ENCODE results near the gene CYP27C1. TPM values are rescaled to one million over a fixed set of nuclear protein-coding genes. Genes with fewer than 3 reads are reported as not detected.
"Not testable (repeated sequence)": the region's sequence is repeated elsewhere in the genome, so short reads cannot be mapped to it uniquely, and the experiment has no call there.

Gene CYP27C1
- total and polyA plus RNA-seq, 2 donors (not counting 1 experiment from before 2014, with no cell fraction given) = 0.07 TPM; not detected in 1

DNA sequence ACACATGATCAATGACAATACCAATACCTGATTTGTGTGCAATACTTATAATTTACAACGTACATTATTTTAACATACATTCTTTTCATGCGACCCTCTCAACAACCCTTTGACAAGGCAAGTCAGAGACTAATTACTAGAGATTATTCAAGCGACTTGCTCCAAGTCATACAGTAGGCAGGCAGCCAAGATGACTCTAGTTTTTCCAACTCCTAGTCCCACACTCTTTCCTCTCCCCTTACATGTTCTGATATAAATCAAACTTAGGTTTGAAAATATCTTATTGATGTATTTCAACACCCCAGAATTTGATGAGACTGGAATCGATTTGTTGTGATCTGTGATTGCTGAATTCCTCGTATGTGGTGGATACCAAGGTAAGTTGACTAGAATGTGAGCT is 8.0 kb upstream of the CYP27C1 start:
- Histone ChIP-seq H3K9me3 (ENCODE audit: control insufficient read depth, insufficient read depth, low read depth, low read length) (no peaks in the 10 kb centered on the region), H2AFZ (ENCODE audit: low read length) (no peak overlapping the region), H3K36me3 (ENCODE audit: control insufficient read depth, insufficient read depth, low read length) (no peaks in the 10 kb centered on the region), H3K27ac (ENCODE audit: insufficient read depth, low read length) (no peak overlapping the region), H3K79me2 (ENCODE audit: control insufficient read depth, insufficient read depth, low read length) (no peaks in the 10 kb centered on the region), H3K4me1 (ENCODE audit: control insufficient read depth, extremely low read depth, insufficient read depth, low read length) (peaks cover 4% of the 10 kb centered on the region), H3K9ac (ENCODE audit: insufficient read depth, low read length) (no peak overlapping the region), H3K4me2 (ENCODE audit: extremely low read depth, insufficient read depth, low read length) (no peak overlapping the region), H3K4me3 (replicated peaks in 1 of 4; ENCODE audit: control extremely low read depth in 1 of 4, insufficient read depth in 1 of 4, low read depth in 3 of 4, low read length in 4 of 4) (no peak overlapping the region), H3K27me3 (ENCODE audit: control insufficient read depth, insufficient read depth, low read length) (peaks cover 16% of the 10 kb centered on the region), H4K20me1 (ENCODE audit: control insufficient read depth, extremely low read depth, insufficient read depth, low read length) (no peaks in the 10 kb centered on the region)
- DNase-seq (ENCODE audit: low read depth in 2 of 2) = peak in 1 of 2 donors; percentile 76
- TF ChIP-seq EZH2 (IDR thresholded peaks at IDR 0.05; ENCODE audit: low read length, missing control alignments) = no peak
- TF ChIP-seq, protein P1, sequence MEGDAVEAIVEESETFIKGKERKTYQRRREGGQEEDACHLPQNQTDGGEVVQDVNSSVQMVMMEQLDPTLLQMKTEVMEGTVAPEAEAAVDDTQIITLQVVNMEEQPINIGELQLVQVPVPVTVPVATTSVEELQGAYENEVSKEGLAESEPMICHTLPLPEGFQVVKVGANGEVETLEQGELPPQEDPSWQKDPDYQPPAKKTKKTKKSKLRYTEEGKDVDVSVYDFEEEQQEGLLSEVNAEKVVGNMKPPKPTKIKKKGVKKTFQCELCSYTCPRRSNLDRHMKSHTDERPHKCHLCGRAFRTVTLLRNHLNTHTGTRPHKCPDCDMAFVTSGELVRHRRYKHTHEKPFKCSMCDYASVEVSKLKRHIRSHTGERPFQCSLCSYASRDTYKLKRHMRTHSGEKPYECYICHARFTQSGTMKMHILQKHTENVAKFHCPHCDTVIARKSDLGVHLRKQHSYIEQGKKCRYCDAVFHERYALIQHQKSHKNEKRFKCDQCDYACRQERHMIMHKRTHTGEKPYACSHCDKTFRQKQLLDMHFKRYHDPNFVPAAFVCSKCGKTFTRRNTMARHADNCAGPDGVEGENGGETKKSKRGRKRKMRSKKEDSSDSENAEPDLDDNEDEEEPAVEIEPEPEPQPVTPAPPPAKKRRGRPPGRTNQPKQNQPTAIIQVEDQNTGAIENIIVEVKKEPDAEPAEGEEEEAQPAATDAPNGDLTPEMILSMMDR (conservative IDR thresholded peaks at IDR 0.05 in 1 of 2, IDR thresholded peaks at IDR 0.05 in 1 of 2; ENCODE audit: low read depth in 1 of 2, low read length in 2 of 2) = no peak

DNA sequence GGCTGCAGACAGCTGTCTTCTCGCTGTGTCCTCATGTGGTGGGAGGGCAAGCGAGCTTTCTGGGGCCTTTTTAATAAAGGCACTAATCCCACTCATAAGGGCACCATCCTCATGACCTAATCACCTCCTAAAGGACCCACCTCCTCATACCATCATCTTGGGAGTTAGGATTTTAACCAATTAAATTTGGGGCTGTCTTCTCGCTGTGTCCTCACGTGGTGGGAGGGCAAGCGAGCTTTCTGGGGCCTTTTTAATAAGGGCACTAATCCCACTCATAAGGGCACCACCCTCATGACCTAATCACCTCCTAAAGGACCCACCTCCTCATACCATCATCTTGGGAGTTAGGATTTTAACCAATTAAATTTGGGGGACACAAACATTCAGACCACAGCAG is 7.2 kb upstream of the CYP27C1 start:
- peaks cover 14% of the 10 kb centered on the region for H3K27me3 ChIP-seq (ENCODE audit: control insufficient read depth, insufficient read depth, low read length)
- H3K9me3 ChIP-seq (ENCODE audit: control insufficient read depth, insufficient read depth, low read depth, low read length); H3K4me1 ChIP-seq (ENCODE audit: control insufficient read depth, extremely low read depth, insufficient read depth, low read length); H3K4me3 ChIP-seq (replicated peaks in 1 of 4; ENCODE audit: control extremely low read depth in 1 of 4, insufficient read depth in 1 of 4, low read depth in 3 of 4, low read length in 4 of 4); H4K20me1 ChIP-seq (ENCODE audit: control insufficient read depth, extremely low read depth, insufficient read depth, low read length); H3K4me2 ChIP-seq (ENCODE audit: extremely low read depth, insufficient read depth, low read length); H3K9ac ChIP-seq (ENCODE audit: insufficient read depth, low read length); DNase-seq (ENCODE audit: low read depth in 2 of 2); H3K79me2 ChIP-seq (ENCODE audit: control insufficient read depth, insufficient read depth, low read length); H2AFZ ChIP-seq (ENCODE audit: low read length); H3K27ac ChIP-seq (ENCODE audit: insufficient read depth, low read length); H3K36me3 ChIP-seq (ENCODE audit: control insufficient read depth, insufficient read depth, low read length): not testable (repeated sequence)

DNA sequence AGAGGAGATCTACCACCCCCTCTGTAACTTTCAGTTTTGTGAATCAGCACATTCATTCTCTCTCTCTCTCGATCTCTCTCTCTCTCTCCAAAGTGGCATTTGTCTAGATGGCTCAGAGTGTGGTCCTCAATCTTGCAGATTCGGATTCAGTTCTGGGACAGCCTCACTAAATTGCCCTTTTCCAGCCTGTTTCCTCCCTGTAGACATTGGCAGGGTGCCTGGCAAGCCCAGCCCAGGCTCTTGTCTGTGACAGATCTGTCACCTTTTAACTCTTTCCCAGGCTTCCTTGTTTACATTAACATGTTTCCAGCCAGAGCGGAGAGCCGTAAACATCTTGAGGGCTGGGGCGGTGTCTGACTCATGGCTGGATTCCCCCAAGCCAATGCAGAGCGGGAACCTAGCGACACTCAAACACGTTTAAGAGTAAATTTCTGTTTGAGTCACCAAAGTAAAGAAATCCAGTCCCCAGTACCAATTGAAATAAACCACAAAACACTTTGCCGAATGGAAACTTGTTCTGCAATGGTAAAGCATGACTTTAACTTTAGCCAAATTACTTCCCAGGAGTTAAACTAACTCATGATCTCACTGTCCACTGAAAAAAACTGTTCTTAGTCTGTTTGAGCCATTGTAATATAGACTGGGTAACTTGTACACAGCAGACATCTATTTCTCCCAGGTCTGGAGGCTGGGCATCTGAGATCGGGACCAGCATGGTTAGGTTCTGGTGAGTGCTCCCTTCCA is 6.6 kb upstream of the CYP27C1 start:
- no peaks in the 10 kb centered on the region for H3K9me3 ChIP-seq (ENCODE audit: control insufficient read depth, insufficient read depth, low read depth, low read length)
- peak overlapping the region in 3 of 4 experiments; percentile 6 to 30 (median 10) for H3K4me3 ChIP-seq (replicated peaks in 1 of 4; ENCODE audit: control extremely low read depth in 1 of 4, insufficient read depth in 1 of 4, low read depth in 3 of 4, low read length in 4 of 4)
- no peak overlapping the region for H2AFZ ChIP-seq (ENCODE audit: low read length)
- TF ChIP-seq EZH2 (IDR thresholded peaks at IDR 0.05; ENCODE audit: low read length, missing control alignments) = no peak
- TF ChIP-seq, protein P1 (conservative IDR thresholded peaks at IDR 0.05 in 1 of 2, IDR thresholded peaks at IDR 0.05 in 1 of 2; ENCODE audit: low read depth in 1 of 2, low read length in 2 of 2) = no peak
- H3K9ac ChIP-seq (ENCODE audit: insufficient read depth, low read length) = no peak overlapping the region
- peaks cover 4% of the 10 kb centered on the region for H3K4me1 ChIP-seq (ENCODE audit: control insufficient read depth, extremely low read depth, insufficient read depth, low read length)
- H3K79me2 ChIP-seq (ENCODE audit: control insufficient read depth, insufficient read depth, low read length) = no peaks in the 10 kb centered on the region
- peaks cover 14% of the 10 kb centered on the region for H3K27me3 ChIP-seq (ENCODE audit: control insufficient read depth, insufficient read depth, low read length)
- peak overlapping the region; percentile 58 for H3K4me2 ChIP-seq (ENCODE audit: extremely low read depth, insufficient read depth, low read length)
- no peak overlapping the region for H3K27ac ChIP-seq (ENCODE audit: insufficient read depth, low read length)
- H3K36me3 ChIP-seq (ENCODE audit: control insufficient read depth, insufficient read depth, low read length) = no peaks in the 10 kb centered on the region
- DNase-seq (ENCODE audit: low read depth in 2 of 2) = peak; percentile 92 to 95
- H4K20me1 ChIP-seq (ENCODE audit: control insufficient read depth, extremely low read depth, insufficient read depth, low read length) = no peaks in the 10 kb centered on the region
